ENCODE measurements around the gene ZCCHC13.

- no peak for TF ChIP-seq FOSL1 (tag; conservative IDR thresholded peaks at IDR 0.05)
- TF ChIP-seq, protein P1, sequence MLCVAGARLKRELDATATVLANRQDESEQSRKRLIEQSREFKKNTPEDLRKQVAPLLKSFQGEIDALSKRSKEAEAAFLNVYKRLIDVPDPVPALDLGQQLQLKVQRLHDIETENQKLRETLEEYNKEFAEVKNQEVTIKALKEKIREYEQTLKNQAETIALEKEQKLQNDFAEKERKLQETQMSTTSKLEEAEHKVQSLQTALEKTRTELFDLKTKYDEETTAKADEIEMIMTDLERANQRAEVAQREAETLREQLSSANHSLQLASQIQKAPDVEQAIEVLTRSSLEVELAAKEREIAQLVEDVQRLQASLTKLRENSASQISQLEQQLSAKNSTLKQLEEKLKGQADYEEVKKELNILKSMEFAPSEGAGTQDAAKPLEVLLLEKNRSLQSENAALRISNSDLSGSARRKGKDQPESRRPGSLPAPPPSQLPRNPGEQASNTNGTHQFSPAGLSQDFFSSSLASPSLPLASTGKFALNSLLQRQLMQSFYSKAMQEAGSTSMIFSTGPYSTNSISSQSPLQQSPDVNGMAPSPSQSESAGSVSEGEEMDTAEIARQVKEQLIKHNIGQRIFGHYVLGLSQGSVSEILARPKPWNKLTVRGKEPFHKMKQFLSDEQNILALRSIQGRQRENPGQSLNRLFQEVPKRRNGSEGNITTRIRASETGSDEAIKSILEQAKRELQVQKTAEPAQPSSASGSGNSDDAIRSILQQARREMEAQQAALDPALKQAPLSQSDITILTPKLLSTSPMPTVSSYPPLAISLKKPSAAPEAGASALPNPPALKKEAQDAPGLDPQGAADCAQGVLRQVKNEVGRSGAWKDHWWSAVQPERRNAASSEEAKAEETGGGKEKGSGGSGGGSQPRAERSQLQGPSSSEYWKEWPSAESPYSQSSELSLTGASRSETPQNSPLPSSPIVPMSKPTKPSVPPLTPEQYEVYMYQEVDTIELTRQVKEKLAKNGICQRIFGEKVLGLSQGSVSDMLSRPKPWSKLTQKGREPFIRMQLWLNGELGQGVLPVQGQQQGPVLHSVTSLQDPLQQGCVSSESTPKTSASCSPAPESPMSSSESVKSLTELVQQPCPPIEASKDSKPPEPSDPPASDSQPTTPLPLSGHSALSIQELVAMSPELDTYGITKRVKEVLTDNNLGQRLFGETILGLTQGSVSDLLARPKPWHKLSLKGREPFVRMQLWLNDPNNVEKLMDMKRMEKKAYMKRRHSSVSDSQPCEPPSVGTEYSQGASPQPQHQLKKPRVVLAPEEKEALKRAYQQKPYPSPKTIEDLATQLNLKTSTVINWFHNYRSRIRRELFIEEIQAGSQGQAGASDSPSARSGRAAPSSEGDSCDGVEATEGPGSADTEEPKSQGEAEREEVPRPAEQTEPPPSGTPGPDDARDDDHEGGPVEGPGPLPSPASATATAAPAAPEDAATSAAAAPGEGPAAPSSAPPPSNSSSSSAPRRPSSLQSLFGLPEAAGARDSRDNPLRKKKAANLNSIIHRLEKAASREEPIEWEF (CRISPR knock-in tag; IDR thresholded peaks at IDR 0.05) = no peak
- TF ChIP-seq TAF1 (IDR thresholded peaks at IDR 0.05; ENCODE audit: control insufficient read depth, extremely low read depth, insufficient read depth, low read length, severe bottlenecking) = no peak
- TF ChIP-seq, protein P2, sequence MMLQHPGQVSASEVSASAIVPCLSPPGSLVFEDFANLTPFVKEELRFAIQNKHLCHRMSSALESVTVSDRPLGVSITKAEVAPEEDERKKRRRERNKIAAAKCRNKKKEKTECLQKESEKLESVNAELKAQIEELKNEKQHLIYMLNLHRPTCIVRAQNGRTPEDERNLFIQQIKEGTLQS (IDR thresholded peaks at IDR 0.05) = no peak
- TF ChIP-seq, protein P2 (CRISPR knock-in tag; conservative IDR thresholded peaks at IDR 0.05) = no peak
These were observed 3.1 kb upstream of the ZCCHC13 start for GRCh38 chrX:74300869-74301268.

All from K562 (cell line).